Measurements from ENCODE around the gene DNAH11.

The DNAH11 gene

GRCh38 chr7:21903020-21903786 is 360.4 kb downstream of the DNAH11 start:
- H3K9ac ChIP-seq (ENCODE audit: low read depth, low read length) = no peak overlapping the region
- H3K4me3 ChIP-seq (ENCODE audit: low read length) = no peak overlapping the region
- no peaks in the 10 kb centered on the region for H3K27me3 ChIP-seq (ENCODE audit: insufficient read depth, low read length)
- H3K9me3 ChIP-seq (ENCODE audit: insufficient read depth, low read depth, low read length) = no peaks in the 10 kb centered on the region
- no peaks in the 10 kb centered on the region for H3K4me1 ChIP-seq (ENCODE audit: insufficient read depth, low read length)
- peaks cover 100% of the 10 kb centered on the region for H3K36me3 ChIP-seq (ENCODE audit: insufficient read depth, low read depth, low read length)
- H3K27ac ChIP-seq (ENCODE audit: low read length) = no peak overlapping the region

GRCh38 chr7:21908746-21909145 is 365.9 kb downstream of the DNAH11 start:
- Histone ChIP-seq H3K27ac (ENCODE audit: low read length) (no peak overlapping the region), H3K9ac (ENCODE audit: low read depth, low read length) (no peak overlapping the region), H3K36me3 (ENCODE audit: insufficient read depth, low read depth, low read length) (peaks cover 89% of the 10 kb centered on the region), H3K4me3 (ENCODE audit: low read length) (no peak overlapping the region), H3K4me1 (ENCODE audit: insufficient read depth, low read length) (no peaks in the 10 kb centered on the region), H3K9me3 (ENCODE audit: insufficient read depth, low read depth, low read length) (no peaks in the 10 kb centered on the region), H3K27me3 (ENCODE audit: insufficient read depth, low read length) (no peaks in the 10 kb centered on the region)

DNA sequence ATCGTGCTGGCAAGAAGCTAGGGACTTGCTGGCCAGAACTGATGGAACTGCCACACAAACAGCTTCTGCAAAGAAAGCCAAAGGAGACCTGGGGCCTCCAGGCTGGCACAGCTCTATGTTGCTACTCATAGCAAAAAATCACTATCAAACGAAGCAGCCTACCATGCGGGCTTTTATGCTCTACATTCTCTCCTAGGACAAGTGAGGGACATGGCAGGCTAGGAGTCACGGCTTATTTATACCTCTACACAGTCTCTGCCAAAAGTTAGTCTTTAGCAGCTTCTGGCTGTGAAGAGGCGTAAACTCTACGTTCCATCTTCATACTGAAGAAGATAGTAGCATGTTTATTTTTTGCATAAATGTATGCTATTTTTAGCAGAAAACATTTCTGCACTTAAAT is 367.4 kb downstream of the DNAH11 start:
- H3K27me3 ChIP-seq (ENCODE audit: insufficient read depth, low read length) = no peaks in the 10 kb centered on the region
- peaks cover 89% of the 10 kb centered on the region for H3K36me3 ChIP-seq (ENCODE audit: insufficient read depth, low read depth, low read length)
- no peaks in the 10 kb centered on the region for H3K4me1 ChIP-seq (ENCODE audit: insufficient read depth, low read length)
- H3K27ac ChIP-seq (ENCODE audit: low read length) = no peak overlapping the region
- H3K9ac ChIP-seq (ENCODE audit: low read depth, low read length) = no peak overlapping the region
- H3K4me3 ChIP-seq (ENCODE audit: low read length) = no peak overlapping the region
- H3K9me3 ChIP-seq (ENCODE audit: insufficient read depth, low read depth, low read length) = no peaks in the 10 kb centered on the region

- H3K27me3 ChIP-seq (ENCODE audit: insufficient read depth, low read length) = no peaks in the 10 kb centered on the region
- H3K9ac ChIP-seq (ENCODE audit: low read depth, low read length) = no peak overlapping the region
- no peaks in the 10 kb centered on the region for H3K9me3 ChIP-seq (ENCODE audit: insufficient read depth, low read depth, low read length)
- H3K36me3 ChIP-seq (ENCODE audit: insufficient read depth, low read depth, low read length) = peaks cover 85% of the 10 kb centered on the region
- no peak overlapping the region for H3K27ac ChIP-seq (ENCODE audit: low read length)
- H3K4me3 ChIP-seq (ENCODE audit: low read length) = no peak overlapping the region
- H3K4me1 ChIP-seq (ENCODE audit: insufficient read depth, low read length) = no peaks in the 10 kb centered on the region
Observed at GRCh38 chr7:21911341-21911875, 368.6 kb downstream of the DNAH11 start.

GRCh38 chr7:21912305-21912704 is 369.5 kb downstream of the DNAH11 start:
- Histone ChIP-seq H3K9ac (ENCODE audit: low read depth, low read length) (no peak overlapping the region), H3K27ac (ENCODE audit: low read length) (no peak overlapping the region), H3K27me3 (ENCODE audit: insufficient read depth, low read length) (no peaks in the 10 kb centered on the region), H3K9me3 (ENCODE audit: insufficient read depth, low read depth, low read length) (no peaks in the 10 kb centered on the region), H3K36me3 (ENCODE audit: insufficient read depth, low read depth, low read length) (peaks cover 80% of the 10 kb centered on the region), H3K4me1 (ENCODE audit: insufficient read depth, low read length) (no peaks in the 10 kb centered on the region), H3K4me3 (ENCODE audit: low read length) (no peak overlapping the region)

DNA sequence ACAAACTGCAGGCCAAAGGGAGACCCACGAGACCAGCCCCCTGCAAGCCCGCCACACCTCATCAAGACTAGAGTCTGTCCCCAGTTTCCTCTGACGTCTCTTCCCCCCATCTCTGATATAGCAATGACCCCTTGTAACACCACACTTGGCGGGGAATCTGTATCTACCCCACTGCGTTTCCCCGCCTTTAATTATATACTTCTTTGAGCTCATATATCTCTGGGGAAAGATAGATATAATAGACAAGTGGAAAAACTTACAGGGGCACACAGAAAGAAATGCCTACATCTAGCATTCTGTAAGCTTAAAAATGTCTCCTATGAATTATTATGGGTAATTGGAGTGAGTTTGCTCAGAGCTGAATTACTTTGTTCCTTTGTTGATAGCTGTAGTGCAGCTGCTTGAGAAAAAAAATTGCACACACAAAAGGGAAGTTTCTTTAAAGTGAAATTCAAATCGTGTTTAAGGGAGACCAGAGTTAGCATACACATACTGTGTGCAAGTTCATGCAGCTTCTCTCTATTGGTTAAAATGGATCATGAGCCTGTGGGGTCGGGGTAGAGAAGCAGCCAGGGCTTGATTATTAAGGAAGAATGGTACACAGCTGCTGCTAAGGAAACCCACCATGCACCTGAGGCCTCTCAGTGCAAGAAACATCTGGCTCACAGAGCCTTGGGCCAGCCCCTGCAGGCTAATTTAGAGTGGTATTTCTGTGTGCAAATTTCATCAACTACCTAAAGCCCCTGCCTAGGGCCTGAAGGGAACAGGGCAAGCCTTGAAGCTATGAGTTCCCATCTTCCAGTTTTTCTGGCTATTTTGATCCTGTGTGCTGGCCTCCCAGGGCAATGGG is 370.3 kb downstream of the DNAH11 start:
- Histone ChIP-seq H3K4me3 (ENCODE audit: low read length) (no peak overlapping the region), H3K4me1 (ENCODE audit: insufficient read depth, low read length) (no peaks in the 10 kb centered on the region), H3K9me3 (ENCODE audit: insufficient read depth, low read depth, low read length) (no peaks in the 10 kb centered on the region), H3K9ac (ENCODE audit: low read depth, low read length) (no peak overlapping the region), H3K36me3 (ENCODE audit: insufficient read depth, low read depth, low read length) (peaks cover 71% of the 10 kb centered on the region), H3K27ac (ENCODE audit: low read length) (no peak overlapping the region), H3K27me3 (ENCODE audit: insufficient read depth, low read length) (no peaks in the 10 kb centered on the region)

- Histone ChIP-seq H3K27me3 (ENCODE audit: insufficient read depth, low read length) (no peaks in the 10 kb centered on the region), H3K27ac (ENCODE audit: low read length) (no peak overlapping the region), H3K9me3 (ENCODE audit: insufficient read depth, low read depth, low read length) (no peaks in the 10 kb centered on the region), H3K9ac (ENCODE audit: low read depth, low read length) (no peak overlapping the region), H3K4me1 (ENCODE audit: insufficient read depth, low read length) (peaks cover 2% of the 10 kb centered on the region; the same call in 1 of the 2 replicates), H3K36me3 (ENCODE audit: insufficient read depth, low read depth, low read length) (peaks cover 56% of the 10 kb centered on the region), H3K4me3 (ENCODE audit: low read length) (no peak overlapping the region)
Observed at GRCh38 chr7:21914671-21915070, 371.8 kb downstream of the DNAH11 start.

- Histone ChIP-seq H3K27me3 (ENCODE audit: insufficient read depth, low read length) (no peaks in the 10 kb centered on the region), H3K27ac (ENCODE audit: low read length) (no peak overlapping the region), H3K9ac (ENCODE audit: low read depth, low read length) (no peak overlapping the region), H3K4me3 (ENCODE audit: low read length) (no peak overlapping the region), H3K4me1 (ENCODE audit: insufficient read depth, low read length) (peaks cover 3% of the 10 kb centered on the region; the same call in 1 of the 2 replicates), H3K9me3 (ENCODE audit: insufficient read depth, low read depth, low read length) (no peaks in the 10 kb centered on the region), H3K36me3 (ENCODE audit: insufficient read depth, low read depth, low read length) (peaks cover 51% of the 10 kb centered on the region)
Observed at GRCh38 chr7:21915140-21915539, 372.3 kb downstream of the DNAH11 start.

- Histone ChIP-seq H3K27me3 (ENCODE audit: insufficient read depth, low read length) (no peaks in the 10 kb centered on the region), H3K9me3 (ENCODE audit: insufficient read depth, low read depth, low read length) (no peaks in the 10 kb centered on the region), H3K27ac (ENCODE audit: low read length) (no peak overlapping the region), H3K36me3 (ENCODE audit: insufficient read depth, low read depth, low read length) (peaks cover 45% of the 10 kb centered on the region), H3K4me3 (ENCODE audit: low read length) (no peak overlapping the region), H3K9ac (ENCODE audit: low read depth, low read length) (no peak overlapping the region), H3K4me1 (ENCODE audit: insufficient read depth, low read length) (peaks cover 8% of the 10 kb centered on the region; the same call in 1 of the 2 replicates)
Observed at GRCh38 chr7:21916176-21916575, 373.3 kb downstream of the DNAH11 start.

DNA sequence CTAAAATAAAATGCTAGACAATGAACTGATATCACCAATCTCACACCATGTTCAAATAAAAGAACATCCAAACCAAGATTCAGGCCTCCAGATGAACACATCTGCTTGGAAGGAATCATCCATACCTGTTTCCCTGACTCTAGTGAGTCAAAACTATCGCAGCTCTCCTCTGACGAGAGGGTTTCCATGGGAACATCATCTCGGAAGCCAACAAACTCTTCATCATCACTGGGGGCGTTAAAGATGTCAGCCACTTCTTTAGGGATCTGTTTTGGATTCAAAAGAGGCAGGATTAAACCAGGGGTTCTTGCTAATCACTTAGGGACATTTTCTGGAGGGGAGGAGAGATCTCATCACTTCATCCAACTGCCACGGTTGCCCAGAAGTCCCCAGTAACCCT is 373.8 kb downstream of the DNAH11 start:
- no peak overlapping the region for H3K4me3 ChIP-seq (ENCODE audit: low read length)
- H3K27ac ChIP-seq (ENCODE audit: low read length) = no peak overlapping the region
- no peaks in the 10 kb centered on the region for H3K27me3 ChIP-seq (ENCODE audit: insufficient read depth, low read length)
- H3K36me3 ChIP-seq (ENCODE audit: insufficient read depth, low read depth, low read length) = peaks cover 41% of the 10 kb centered on the region
- no peaks in the 10 kb centered on the region for H3K9me3 ChIP-seq (ENCODE audit: insufficient read depth, low read depth, low read length)
- peaks cover 12% of the 10 kb centered on the region; the same call in 1 of the 2 replicates for H3K4me1 ChIP-seq (ENCODE audit: insufficient read depth, low read length)
- H3K9ac ChIP-seq (ENCODE audit: low read depth, low read length) = no peak overlapping the region

DNA sequence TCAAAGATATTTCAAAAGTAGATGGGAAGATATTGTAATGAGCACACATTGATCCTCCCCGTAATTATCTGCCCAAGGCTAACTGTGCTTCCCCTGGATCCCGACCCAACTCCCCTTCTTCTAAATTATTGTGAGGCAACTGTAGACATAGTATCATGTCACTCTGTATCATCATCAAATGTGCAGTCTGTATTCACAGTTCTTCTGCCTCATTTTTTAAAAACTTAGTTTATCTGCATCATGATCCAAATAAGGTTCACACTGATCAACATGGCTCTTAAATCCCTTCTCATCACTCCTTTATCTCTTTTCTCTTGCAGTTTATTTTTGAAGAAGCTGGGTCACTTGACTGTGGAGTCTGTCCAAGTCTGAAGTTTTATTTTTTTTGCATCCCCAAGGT is 375.4 kb downstream of the DNAH11 start:
- H3K27ac ChIP-seq (ENCODE audit: low read length) = no peak overlapping the region
- H3K27me3 ChIP-seq (ENCODE audit: insufficient read depth, low read length) = no peaks in the 10 kb centered on the region
- H3K9ac ChIP-seq (ENCODE audit: low read depth, low read length) = no peak overlapping the region
- no peak overlapping the region for H3K4me3 ChIP-seq (ENCODE audit: low read length)
- H3K4me1 ChIP-seq (ENCODE audit: insufficient read depth, low read length) = peaks cover 23% of the 10 kb centered on the region
- H3K9me3 ChIP-seq (ENCODE audit: insufficient read depth, low read depth, low read length) = no peaks in the 10 kb centered on the region
- peaks cover 31% of the 10 kb centered on the region for H3K36me3 ChIP-seq (ENCODE audit: insufficient read depth, low read depth, low read length)
